ENCODE data around the gene FBXO3. TPM values are rescaled to one million over a fixed set of nuclear protein-coding genes. Genes with fewer than 3 reads are reported as not detected.

Gene FBXO3
- total RNA-seq, 1 experiment from 2014 or later, result 22.5 TPM

DNA sequence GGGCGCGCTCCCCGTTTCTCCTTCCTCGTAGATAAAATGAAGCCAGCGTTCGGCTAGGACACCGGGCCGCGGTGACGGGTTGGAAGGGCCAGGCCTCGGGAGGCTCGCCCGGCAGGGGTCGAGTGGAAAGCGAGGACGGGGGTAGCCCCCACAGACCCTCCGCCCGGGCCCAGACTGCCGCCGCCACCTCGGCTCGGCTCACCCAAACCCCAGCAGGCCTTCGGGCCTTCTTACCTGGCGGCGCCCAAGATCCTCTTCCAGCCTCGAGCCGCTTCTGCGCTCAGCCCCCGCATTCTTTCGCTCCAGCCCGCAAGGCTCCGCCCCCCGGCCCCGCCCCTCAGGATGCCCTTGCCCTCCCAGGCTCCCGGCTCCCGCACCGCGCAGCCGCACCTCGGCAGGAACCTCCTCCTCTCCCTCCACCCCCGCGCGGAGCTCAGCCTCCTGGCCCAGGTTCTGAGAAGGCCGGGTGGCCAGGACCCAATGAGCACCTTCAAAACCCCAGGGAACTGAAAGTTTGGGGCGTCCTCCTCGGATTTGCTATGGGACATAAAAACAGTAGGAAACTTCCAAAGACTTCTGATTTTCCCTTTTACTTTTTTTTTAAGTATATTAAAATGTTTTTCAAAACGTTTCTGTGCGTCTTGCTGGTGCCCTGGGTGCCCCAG is 38.0 kb downstream of the FBXO3 start, which contains the start of gene CD59:
Gene CD59, minus strand, starts transcription at position 276 of the 665 bp plus-strand sequence. CDS start 13,978 bp downstream, outside the sequence.
- Histone ChIP-seq H3K9me2 (replicated peaks; ENCODE audit: low read length) (no peaks in the 10 kb centered on the region), H3K36me3 (ENCODE audit: low read depth, low read length) (peaks cover 30% of the 10 kb centered on the region), H3K4me3 (ENCODE audit: low read length) (peak within 1 kb of the TSS; percentile 85), H3K9ac (ENCODE audit: low read length) (peak within 1 kb of the TSS; percentile 100), H4K20me1 (ENCODE audit: low read length) (peaks cover 46% of the 10 kb centered on the region), H3K4me2 (ENCODE audit: low read length) (peak within 1 kb of the TSS; percentile 93), H3K79me2 (ENCODE audit: low read length) (peaks cover 54% of the 10 kb centered on the region), H3K27me3 (ENCODE audit: low read length) (no peaks in the 10 kb centered on the region), H3K9me3 (ENCODE audit: low read length) (no peaks in the 10 kb centered on the region), H2AFZ (ENCODE audit: low read length) (peak within 1 kb of the TSS; percentile 36), H3F3A (ENCODE audit: low read length, unreplicated experiment) (no peaks in the 10 kb centered on the region), H3K4me1 (ENCODE audit: insufficient read depth, low read length) (peaks cover 47% of the 10 kb centered on the region), H3K27ac (ENCODE audit: low read length) (peak within 1 kb of the TSS; percentile 91)
- DNase-seq, result peak; percentile 94
- no TSS peak for BruUV-seq (replicated peaks)
- intact Hi-C loops (cut with micrococcal nuclease), result loop anchor here (1.0 to 2.0 kb wide), 2 partner anchors 13 to 46 kb away; no protein-coding TSS in a partner anchor
- peak; percentile 81 for ATAC-seq
- CTCF ChIA-PET, result interaction anchor here (0.5 to 1.2 kb wide), 5 partner anchors 20 to 178 kb away, joined by 3 to 16 read pairs (median 5); no protein-coding TSS in a partner anchor
- POLR2A ChIA-PET (ENCODE audit: unreplicated experiment), result interaction anchor here (0.5 to 2.3 kb wide), 13 partner anchors 12 to 1936 kb away, joined by 3 to 21 read pairs (median 6); partner anchors contain the start of gene C11orf91
- no peak for TF ChIP-seq EZH2 (IDR thresholded peaks at IDR 0.05; ENCODE audit: low read length, unreplicated experiment)
- TF ChIP-seq, protein P1, sequence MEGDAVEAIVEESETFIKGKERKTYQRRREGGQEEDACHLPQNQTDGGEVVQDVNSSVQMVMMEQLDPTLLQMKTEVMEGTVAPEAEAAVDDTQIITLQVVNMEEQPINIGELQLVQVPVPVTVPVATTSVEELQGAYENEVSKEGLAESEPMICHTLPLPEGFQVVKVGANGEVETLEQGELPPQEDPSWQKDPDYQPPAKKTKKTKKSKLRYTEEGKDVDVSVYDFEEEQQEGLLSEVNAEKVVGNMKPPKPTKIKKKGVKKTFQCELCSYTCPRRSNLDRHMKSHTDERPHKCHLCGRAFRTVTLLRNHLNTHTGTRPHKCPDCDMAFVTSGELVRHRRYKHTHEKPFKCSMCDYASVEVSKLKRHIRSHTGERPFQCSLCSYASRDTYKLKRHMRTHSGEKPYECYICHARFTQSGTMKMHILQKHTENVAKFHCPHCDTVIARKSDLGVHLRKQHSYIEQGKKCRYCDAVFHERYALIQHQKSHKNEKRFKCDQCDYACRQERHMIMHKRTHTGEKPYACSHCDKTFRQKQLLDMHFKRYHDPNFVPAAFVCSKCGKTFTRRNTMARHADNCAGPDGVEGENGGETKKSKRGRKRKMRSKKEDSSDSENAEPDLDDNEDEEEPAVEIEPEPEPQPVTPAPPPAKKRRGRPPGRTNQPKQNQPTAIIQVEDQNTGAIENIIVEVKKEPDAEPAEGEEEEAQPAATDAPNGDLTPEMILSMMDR (conservative IDR thresholded peaks at IDR 0.05; ENCODE audit: low read depth, low read length), result no peak
- no peak for TF ChIP-seq EZH2phosphoT487 (IDR thresholded peaks at IDR 0.05; ENCODE audit: borderline replicate concordance, low read length)

DNA sequence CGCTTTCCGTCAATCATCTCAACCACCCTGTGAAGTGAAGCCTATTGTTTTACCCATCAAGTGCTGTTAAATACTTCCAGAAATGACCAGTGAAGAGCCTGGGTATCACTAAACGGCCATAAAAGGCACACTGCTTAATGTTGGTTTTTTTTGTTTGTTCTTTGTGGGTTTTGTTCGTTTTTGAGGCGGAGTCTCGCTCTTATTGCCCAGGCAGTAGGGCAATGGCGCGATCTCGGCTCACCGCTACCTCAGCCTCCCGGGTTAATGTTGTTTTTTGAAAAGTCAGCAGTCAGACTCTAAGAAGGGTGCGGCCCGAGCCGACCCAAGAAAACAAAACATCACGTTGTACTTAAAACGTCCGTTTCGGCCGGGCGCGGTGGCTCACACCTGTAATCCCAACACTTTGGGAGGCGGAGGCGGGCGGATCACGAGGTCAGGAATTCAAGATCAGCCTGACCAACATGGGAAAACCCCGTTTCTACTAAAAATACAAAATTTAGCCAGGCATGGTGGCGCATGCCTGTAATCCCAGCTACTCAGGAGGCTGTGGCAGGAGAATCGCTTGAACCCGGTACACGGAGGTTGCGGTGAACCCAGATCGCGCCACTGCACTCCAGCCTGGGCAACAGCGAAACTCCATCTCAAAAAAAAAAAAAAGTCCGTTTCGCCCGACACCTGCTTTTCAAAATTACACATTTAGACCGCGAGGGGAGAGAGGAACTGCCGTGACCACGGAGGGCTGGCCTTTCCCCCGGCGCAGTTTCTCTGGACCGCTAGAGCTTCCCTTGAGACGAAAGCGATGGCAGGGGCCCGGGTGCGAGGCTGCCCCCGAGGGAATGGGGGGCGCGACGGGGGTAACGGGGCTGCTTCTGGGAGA is 38.8 kb downstream of the FBXO3 start:
- POLR2A ChIA-PET (ENCODE audit: unreplicated experiment), result interaction anchor here (0.5 to 2.3 kb wide), 6 partner anchors 20 to 46 kb away, joined by 3 to 21 read pairs (median 10); partner anchors contain the start of gene C11orf91
- intact Hi-C loops (cut with micrococcal nuclease), result loop anchor here (1.0 to 2.0 kb wide), 3 partner anchors 13 to 45 kb away; no protein-coding TSS in a partner anchor
- CTCF ChIA-PET, result interaction anchor here (1.0 to 1.2 kb wide), 2 partner anchors 19 to 34 kb away, joined by 5 to 16 read pairs; no protein-coding TSS in a partner anchor

More for the DNA sequence above, 38.8 kb downstream of the FBXO3 start:
- peaks cover 52% of the 10 kb centered on the region for H4K20me1 ChIP-seq (ENCODE audit: low read length)
- TF ChIP-seq EZH2phosphoT487 (IDR thresholded peaks at IDR 0.05; ENCODE audit: borderline replicate concordance, low read length), result no peak
- TF ChIP-seq, protein P1 (conservative IDR thresholded peaks at IDR 0.05; ENCODE audit: low read depth, low read length), result no peak
- no peak for TF ChIP-seq EZH2 (IDR thresholded peaks at IDR 0.05; ENCODE audit: low read length, unreplicated experiment)
- peak overlapping the region; percentile 91 for H3K27ac ChIP-seq (ENCODE audit: low read length)
- H3F3A ChIP-seq (ENCODE audit: low read length, unreplicated experiment), result no peaks in the 10 kb centered on the region
- no TSS peak for BruUV-seq (replicated peaks)
- ATAC-seq, result peak; percentile 1; the same call in 1 of the 2 replicates
- H2AFZ ChIP-seq (ENCODE audit: low read length), result no peak overlapping the region
- peak overlapping the region; percentile 85 for H3K4me2 ChIP-seq (ENCODE audit: low read length)
- DNase-seq, result no peak
- H3K79me2 ChIP-seq (ENCODE audit: low read length), result peaks cover 61% of the 10 kb centered on the region
- H3K9ac ChIP-seq (ENCODE audit: low read length), result peak overlapping the region; percentile 100
- no peaks in the 10 kb centered on the region for H3K9me3 ChIP-seq (ENCODE audit: low read length)
- H3K27me3 ChIP-seq (ENCODE audit: low read length), result no peaks in the 10 kb centered on the region
- H3K4me3 ChIP-seq (ENCODE audit: low read length), result peak overlapping the region; percentile 85
- no peaks in the 10 kb centered on the region for H3K9me2 ChIP-seq (replicated peaks; ENCODE audit: low read length)
- H3K36me3 ChIP-seq (ENCODE audit: low read depth, low read length), result peaks cover 34% of the 10 kb centered on the region
- peaks cover 47% of the 10 kb centered on the region for H3K4me1 ChIP-seq (ENCODE audit: insufficient read depth, low read length)
